ENCODE results near the gene HES6. TPM values are rescaled to one million over a fixed set of nuclear protein-coding genes. Genes with fewer than 3 reads are reported as not detected.

The HES6 gene
- total RNA-seq, 2 donors from 2014 or later, result 5.7 to 11.3 TPM

DNA sequence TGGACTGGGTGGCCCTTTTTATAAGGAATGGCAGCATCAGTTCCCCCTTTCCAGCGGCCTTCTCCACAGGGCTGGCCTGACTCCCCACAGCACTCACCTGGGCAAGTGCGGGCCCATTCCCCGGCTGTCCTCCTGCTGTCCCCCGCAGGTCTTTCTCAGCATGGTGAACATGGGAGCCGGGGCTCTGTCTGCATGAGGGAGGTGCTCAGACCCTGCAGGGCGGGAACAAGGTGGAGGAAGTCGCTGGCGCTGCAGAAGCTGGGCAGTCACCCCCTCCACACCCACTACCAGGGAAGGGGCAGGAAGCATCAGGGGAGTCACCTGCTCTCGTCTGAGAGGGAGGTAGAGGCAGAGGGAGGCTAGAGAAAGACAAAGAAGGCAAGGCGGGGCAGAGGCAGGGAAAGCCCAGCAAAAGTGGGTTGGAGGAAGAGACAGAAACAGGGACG is 12.2 kb downstream of the HES6 start:
- Mint-ChIP-seq H3K4me3 (no peak overlapping the region), H3K4me1 (ENCODE audit: low read depth in 2 of 2) (peaks cover 17 to 23% of the 10 kb centered on the region in 2 donors), H3K9me3 (no peaks in the 10 kb centered on the region), H3K27ac (no peak overlapping the region), H3K36me3 (no peaks in the 10 kb centered on the region), H3K27me3 (no peaks in the 10 kb centered on the region)
- ATAC-seq, result no peak
- no peak for DNase-seq (ENCODE audit: low spot score)

DNA sequence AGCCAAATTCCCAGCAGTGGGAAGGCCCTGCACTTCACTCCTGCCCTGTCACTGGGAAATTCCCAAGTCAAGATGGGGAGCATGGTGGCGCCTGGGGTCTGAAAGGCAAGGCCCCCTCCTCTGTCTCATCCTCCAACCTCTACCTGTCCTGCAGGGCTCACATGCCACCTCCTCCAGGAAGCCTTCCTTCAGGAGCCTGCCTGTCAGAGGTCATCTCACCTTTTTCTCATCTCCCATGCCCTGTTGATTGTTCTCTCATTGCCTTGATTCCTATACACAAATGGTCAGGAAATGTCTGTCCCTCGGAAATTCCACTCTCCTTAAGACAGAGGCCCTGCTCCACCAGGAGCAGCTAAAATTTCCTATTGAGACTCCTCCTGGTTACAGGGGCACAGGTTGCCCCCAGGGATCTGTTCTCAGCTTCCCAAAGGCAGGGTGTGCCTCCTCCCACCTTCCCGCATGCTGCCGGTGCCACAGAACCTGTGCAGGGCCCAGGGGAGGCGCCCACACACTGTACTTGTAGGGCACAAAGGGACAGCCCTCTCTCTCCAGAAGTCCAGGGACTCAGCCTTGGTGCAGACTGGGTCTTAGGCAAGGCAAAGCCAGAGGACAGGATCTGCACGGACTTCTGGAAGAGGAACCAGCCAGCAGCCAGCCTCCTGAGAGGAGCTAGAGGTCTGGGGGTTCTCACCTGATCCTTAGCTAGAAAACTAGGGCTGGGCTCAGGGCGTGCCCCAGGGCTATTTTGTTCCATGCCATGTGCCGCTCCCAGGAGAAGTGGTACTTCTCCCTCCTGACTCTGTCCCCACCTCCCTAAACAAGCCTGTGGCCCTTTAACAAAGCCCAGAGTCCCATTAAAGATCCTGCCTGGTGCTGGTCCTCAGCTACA is 12.9 kb downstream of the HES6 start:
- H3K4me1 Mint-ChIP-seq (ENCODE audit: low read depth in 2 of 2), result peaks cover 14 to 20% of the 10 kb centered on the region in 2 donors
- no peaks in the 10 kb centered on the region for H3K27me3 Mint-ChIP-seq
- DNase-seq (ENCODE audit: low spot score), result no peak
- H3K27ac Mint-ChIP-seq, result peak overlapping the region in 1 of 2 donors; percentile 11
- no peak overlapping the region for H3K4me3 Mint-ChIP-seq
- no peak for ATAC-seq
- no peaks in the 10 kb centered on the region for H3K36me3 Mint-ChIP-seq
- H3K9me3 Mint-ChIP-seq, result no peaks in the 10 kb centered on the region

DNA sequence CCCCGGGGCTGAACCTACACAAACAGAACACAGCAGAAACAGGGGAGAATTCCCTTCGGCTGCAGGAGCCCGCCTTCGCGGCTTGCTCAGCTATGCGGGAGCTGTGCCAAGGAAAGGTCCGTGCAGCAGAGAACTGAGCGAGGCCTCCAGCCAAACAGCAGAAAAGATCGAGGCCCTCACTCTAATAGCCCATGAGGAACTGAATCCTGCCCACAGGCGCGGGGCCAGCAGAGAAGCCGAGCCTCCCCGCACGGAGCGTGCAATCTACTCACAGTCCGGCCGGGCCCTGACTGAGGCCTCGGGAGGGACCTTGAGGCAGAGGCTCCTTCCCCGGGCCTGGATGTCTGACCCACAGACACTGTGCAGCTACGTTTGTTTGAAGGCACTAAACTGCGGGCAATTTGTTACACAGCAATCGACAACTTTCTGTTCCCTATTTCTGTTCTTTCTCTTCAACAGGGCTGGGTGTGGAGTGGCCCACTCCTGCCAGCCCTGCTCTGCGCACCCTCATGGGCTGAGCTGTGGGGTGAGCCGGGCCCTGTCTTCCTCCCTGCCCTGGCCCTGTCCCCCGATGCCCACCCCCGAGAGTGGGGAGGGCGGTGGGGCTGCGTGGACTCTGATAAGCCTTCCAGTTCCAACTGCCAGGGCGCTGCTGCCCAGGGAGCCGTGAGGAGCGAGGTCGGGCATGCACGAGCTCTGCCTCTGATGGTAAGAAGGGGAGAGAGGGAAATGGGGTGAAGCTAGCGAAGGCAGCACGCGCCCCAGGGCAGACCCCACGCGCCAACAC is 13.7 kb downstream of the HES6 start:
- H3K9me3 Mint-ChIP-seq, result no peaks in the 10 kb centered on the region
- peak in 1 of 2 donors; percentile 28 for ATAC-seq
- H3K4me1 Mint-ChIP-seq (ENCODE audit: low read depth in 2 of 2), result peaks cover 7 to 13% of the 10 kb centered on the region in 2 donors
- H3K4me3 Mint-ChIP-seq, result no peak overlapping the region
- no peak for DNase-seq (ENCODE audit: low spot score)
- H3K27ac Mint-ChIP-seq, result no peak overlapping the region
- no peaks in the 10 kb centered on the region for H3K36me3 Mint-ChIP-seq
- no peaks in the 10 kb centered on the region for H3K27me3 Mint-ChIP-seq

DNA sequence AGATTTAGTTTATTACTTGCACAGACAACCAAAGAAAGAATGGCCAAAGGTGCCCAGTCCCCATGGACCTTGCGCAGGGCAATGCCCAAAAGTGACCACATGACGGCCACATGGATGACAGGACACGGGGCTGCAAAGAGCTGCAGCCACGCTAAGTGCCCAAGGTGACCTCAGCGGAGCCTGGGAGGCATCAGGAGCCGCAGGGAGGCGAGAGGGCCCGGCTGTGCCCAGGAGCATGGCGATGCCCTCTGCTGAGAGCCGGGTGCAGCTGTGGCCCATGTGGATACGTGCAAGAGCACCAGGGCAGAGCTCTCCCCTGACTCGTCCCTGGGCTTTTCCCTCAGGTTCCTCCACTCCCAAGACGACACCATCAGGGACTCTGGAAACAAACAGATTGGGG is 14.7 kb downstream of the HES6 start:
- Mint-ChIP-seq H3K27me3 (no peaks in the 10 kb centered on the region), H3K4me3 (no peak overlapping the region), H3K9me3 (no peaks in the 10 kb centered on the region), H3K27ac (no peak overlapping the region), H3K36me3 (no peaks in the 10 kb centered on the region), H3K4me1 (ENCODE audit: low read depth in 2 of 2) (peaks cover under 1 to 7% of the 10 kb centered on the region in 2 donors)
- ATAC-seq, result no peak
- DNase-seq (ENCODE audit: low spot score), result no peak

DNA sequence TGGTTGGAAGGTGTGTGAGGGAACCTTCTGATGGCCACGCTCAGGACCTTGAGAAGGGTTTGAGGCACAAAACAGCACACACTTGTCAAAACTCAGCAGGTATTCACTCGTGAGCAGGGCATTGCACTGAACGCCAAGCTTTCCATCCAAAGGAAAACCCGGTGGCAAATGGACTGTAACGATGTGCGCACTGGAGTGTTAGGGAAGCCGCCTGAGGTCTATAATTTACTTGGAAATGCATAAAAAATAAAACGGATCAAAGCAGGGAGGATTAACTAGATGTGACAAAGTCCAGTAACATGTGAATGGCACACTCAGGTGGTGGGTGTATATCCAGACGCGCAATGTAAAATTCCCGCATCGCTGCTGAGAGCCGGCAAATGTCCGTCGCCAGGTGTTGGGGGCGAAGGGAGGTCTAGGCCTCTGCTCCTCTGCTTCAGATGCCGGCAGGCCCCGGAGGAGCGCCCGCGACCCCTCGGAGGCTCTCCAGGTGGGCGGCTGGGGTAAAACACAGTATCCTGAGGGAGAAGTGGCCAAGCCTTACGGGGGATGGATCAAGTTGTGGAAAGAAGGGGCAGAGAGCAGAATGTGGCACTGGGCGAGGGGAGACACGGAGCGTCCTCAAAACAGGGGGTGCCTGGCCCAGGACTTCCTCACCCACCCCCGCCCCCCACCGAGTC is 15.3 kb downstream of the HES6 start:
- no peaks in the 10 kb centered on the region for H3K27me3 Mint-ChIP-seq
- DNase-seq (ENCODE audit: low spot score) (no peak), ATAC-seq (no peak)
- no peak overlapping the region for H3K27ac Mint-ChIP-seq
- peaks cover 0 to 7% of the 10 kb centered on the region in 2 donors for H3K4me1 Mint-ChIP-seq (ENCODE audit: low read depth in 2 of 2)
- no peak overlapping the region for H3K4me3 Mint-ChIP-seq
- no peaks in the 10 kb centered on the region for H3K9me3 Mint-ChIP-seq
- no peaks in the 10 kb centered on the region for H3K36me3 Mint-ChIP-seq

DNA sequence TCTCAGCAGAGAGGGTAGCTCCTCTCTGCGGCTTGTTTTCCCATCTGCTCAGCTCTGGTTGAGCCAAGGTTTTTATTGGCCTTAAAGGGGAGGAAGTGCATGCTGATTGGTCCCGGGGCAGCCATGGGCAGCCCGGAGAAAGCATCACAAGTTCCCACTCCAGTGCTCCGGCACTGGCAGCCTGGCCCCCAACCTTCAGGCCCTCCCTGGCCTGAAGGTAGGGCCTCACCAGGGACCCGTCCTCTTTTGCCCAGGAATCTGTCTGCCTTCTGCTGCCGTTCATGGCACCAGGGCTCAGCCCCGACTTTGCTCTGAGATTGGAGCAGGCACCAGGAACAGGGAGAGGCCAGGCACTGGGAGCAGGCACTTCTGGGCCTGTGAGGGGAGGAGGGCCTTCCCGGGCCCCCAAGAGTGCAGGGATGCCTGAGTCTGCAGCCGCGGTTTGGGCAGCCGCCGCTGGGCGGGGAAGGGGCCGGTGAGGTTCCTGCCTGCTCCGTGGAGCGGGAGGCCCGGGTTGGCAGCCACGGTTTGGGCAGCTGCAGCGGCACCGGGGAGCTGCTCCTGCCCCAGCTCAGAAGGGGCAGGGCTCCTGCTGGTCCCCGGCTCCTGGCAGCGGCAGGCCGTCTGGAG is 18.8 kb downstream of the HES6 start:
- no peaks in the 10 kb centered on the region for H3K9me3 Mint-ChIP-seq
- peak in 1 of 2 donors; percentile 24 for ATAC-seq
- no peak for DNase-seq (ENCODE audit: low spot score)
- H3K27ac Mint-ChIP-seq, result no peak overlapping the region
- H3K4me3 Mint-ChIP-seq, result no peak overlapping the region
- no peaks in the 10 kb centered on the region for H3K27me3 Mint-ChIP-seq
- H3K36me3 Mint-ChIP-seq, result no peaks in the 10 kb centered on the region
- H3K4me1 Mint-ChIP-seq (ENCODE audit: low read depth in 2 of 2), result peaks cover 0 to 3% of the 10 kb centered on the region in 2 donors

DNA sequence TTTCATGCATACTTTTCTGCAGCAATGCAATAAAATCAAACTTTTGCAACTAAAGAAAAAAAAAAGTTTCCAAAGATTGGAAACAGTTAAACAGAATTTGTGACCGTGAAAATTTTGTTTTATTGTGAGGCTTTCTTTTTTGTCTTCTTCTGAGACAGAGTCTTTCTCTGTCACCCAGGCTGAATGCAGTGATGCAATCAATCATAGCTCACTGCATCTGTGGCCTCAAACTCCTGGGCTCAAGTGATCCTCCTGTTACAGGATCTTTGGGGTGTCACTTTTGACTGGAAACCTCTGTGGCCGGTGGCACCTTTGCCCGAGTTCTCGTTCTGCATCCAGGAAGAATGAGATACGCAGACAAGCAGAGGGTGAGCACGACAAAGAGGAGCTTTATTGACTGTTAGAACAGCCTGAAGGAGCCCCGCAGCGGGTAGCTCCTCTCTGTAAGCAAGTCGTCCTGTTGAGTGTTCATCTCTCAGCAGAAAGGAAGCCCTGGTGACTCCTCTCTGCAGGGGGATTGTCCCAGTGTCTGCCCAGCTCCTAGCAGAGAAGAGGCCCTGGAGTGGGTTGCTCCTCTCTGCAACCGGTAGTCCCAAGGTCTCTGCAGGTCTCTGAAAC is 19.5 kb downstream of the HES6 start:
- no peaks in the 10 kb centered on the region for H3K36me3 Mint-ChIP-seq
- H3K9me3 Mint-ChIP-seq, result no peaks in the 10 kb centered on the region
- H3K4me3 Mint-ChIP-seq, result no peak overlapping the region
- DNase-seq (ENCODE audit: low spot score) (no peak), ATAC-seq (no peak)
- H3K27ac Mint-ChIP-seq, result no peak overlapping the region
- no peaks in the 10 kb centered on the region for H3K27me3 Mint-ChIP-seq
- peaks cover 0 to under 1% of the 10 kb centered on the region in 2 donors for H3K4me1 Mint-ChIP-seq (ENCODE audit: low read depth in 2 of 2)

DNA sequence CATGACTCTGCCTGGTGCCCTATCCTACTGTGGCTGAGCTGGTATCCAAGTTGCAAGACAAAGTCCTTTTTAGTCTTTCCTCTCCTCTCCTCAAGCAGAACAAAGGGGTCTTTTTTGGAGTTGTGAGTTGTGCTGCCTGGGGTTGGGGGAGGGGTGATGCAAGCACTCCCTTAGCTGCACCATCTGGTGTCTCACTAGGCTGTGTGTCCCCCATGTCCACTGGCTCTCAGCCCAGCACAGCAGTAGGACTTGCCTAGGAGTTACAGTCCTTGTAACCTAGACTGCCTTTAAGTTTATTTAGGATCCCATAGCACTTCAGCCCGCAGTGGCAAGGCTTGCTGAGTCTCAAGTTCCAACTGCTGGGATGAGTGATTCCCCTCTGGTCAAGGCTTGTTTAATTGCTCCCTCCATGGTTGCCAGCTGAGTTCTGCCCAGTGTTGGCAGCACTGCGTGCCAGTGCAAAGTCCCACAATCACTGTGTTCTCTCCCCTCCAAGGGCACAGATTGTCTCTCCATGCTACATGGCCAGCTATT is 23.1 kb downstream of the HES6 start:
- ATAC-seq (no peak), DNase-seq (ENCODE audit: low spot score) (no peak)
- Mint-ChIP-seq H3K27ac (no peak overlapping the region), H3K9me3 (no peaks in the 10 kb centered on the region), H3K27me3 (peaks cover 8 to 16% of the 10 kb centered on the region in 2 donors), H3K36me3 (no peaks in the 10 kb centered on the region), H3K4me3 (no peak overlapping the region), H3K4me1 (ENCODE audit: low read depth in 2 of 2) (no peaks in the 10 kb centered on the region)

DNA sequence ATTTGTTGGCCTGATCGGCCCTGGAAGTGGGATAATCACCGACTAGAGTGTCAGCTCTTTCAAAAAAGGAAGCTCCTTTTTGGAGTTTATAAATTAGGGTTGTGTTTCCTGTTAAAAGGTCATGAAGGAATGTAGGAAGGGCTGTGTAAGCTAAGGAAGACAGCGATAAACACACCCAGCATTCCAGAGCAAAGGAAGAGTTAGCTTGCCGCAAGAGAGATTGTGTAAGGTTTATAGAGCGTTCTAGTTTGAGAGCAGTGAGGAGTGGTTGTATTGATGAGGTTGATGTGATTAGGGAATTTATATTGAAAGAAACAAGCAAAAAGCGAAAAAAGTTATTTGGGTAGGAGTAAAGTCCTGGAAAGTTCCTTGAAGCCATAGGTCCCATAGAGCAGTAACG is 32.8 kb downstream of the HES6 start:
- no peak overlapping the region for H3K4me3 Mint-ChIP-seq
- DNase-seq (ENCODE audit: low spot score) (no peak), ATAC-seq (no peak)
- H3K36me3 Mint-ChIP-seq, result peaks cover 5% of the 10 kb centered on the region
- no peak overlapping the region for H3K27ac Mint-ChIP-seq
- no peaks in the 10 kb centered on the region for H3K9me3 Mint-ChIP-seq
- H3K4me1 Mint-ChIP-seq (ENCODE audit: low read depth in 2 of 2), result peaks cover 15 to 20% of the 10 kb centered on the region in 2 donors
- peaks cover 0 to 2% of the 10 kb centered on the region in 2 donors for H3K27me3 Mint-ChIP-seq

DNA sequence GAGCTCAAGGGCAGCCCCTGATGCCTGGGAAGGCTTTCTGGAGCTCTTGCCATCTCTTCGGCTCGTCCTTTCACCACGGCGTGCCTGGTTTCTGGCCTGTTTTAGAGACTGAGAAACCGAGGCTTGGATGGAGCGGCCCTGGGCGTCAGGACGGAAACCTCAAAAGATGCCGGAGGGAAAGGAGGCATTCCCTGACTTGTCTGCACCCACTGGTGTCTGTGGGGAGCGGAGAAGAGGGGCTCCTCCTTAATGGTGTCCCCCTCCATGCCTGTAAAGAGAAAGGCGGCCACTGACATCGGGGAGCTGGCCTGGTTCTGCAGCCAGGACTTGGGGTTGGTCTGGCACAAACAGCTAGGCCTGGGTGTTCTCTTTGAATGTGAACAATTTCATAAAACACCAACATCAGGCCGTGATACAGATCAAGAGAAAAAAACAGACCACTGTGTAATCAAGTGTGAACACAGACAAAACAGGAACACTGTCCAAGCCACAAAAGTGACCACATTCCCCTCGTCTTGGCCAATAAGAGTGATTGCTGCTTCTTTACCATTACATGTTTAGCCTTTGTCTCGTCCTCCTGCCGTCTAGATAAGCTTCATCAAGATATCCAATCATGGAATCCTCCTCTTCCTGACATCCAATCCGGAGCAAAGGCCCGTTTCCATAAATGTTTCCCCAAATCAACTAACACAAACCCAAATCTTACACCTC is 35.7 kb downstream of the HES6 start:
- H3K4me1 Mint-ChIP-seq (ENCODE audit: low read depth in 2 of 2), result peaks cover 33 to 47% of the 10 kb centered on the region in 2 donors
- H3K36me3 Mint-ChIP-seq, result peaks cover 5% of the 10 kb centered on the region
- DNase-seq (ENCODE audit: low spot score) (no peak), ATAC-seq (no peak)
- peak overlapping the region; percentile 76 to 77 for H3K27ac Mint-ChIP-seq
- no peaks in the 10 kb centered on the region for H3K9me3 Mint-ChIP-seq
- no peaks in the 10 kb centered on the region for H3K27me3 Mint-ChIP-seq
- peak overlapping the region; percentile 78 for H3K4me3 Mint-ChIP-seq

DNA sequence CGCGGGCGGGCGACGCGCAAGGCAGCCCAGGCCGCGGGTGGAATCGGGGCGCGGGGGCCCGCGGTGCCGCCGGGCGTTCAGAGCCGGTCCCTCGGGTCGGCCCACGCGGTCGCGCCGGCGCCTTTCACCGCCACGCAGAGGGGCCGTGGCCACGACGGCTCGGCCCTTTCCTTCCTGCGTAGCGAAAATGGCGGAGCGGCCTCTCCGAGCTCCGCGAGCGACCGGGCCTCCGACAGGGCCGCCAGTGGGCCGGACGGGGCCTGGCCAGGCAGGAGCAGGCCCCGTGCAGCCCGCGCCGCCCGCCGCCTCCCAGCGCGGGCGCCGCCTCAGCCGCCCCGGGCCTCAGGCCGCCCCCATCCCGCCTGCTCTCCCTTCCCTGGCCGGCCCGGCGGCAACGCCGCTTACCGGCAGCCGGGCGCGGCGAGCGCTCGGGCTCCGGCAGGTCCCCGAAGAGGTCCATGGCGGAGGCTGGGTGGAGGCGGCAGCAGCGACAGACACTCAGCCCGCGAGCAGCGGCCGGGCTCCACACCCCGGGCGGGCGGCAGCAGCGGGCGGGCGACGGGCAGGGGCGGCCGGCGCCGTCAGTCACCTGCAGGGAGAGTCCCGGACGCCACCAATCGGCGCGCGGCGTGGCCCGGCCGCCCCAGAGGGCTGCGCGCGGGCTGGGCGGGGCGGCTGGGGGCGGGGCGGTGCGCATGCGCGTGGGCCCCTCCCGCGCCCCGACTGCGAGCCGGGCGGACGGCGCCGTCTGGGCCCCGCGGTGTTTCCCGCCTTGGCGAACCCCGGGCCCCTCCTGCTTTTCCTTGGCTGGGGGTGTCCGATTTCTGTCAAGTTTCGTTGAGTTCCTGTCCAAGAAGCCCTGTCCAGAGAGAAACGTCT is 36.5 kb downstream of the HES6 start, which contains the start of gene ILKAP:
Gene ILKAP (minus strand): TSS at position 602 of the 879 bp plus-strand sequence. CDS start 142 bp downstream, at position 460.
- ATAC-seq, result peak; percentile 98 to 99
- H3K36me3 Mint-ChIP-seq, result peaks cover 5% of the 10 kb centered on the region
- H3K27me3 Mint-ChIP-seq, result no peaks in the 10 kb centered on the region
- no peaks in the 10 kb centered on the region for H3K9me3 Mint-ChIP-seq
- peak within 1 kb of the TSS; percentile 81 to 95 for H3K27ac Mint-ChIP-seq
- H3K4me1 Mint-ChIP-seq (ENCODE audit: low read depth in 2 of 2), result peaks cover 38 to 52% of the 10 kb centered on the region in 2 donors
- H3K4me3 Mint-ChIP-seq, result peak within 1 kb of the TSS; percentile 96
- DNase-seq (ENCODE audit: low spot score), result peak; percentile 93

Data from natural killer cell treated with Interleukin-12 subunit alpha and Interleukin-12 subunit beta and Interleukin-15 and Interleukin-18, amount 100 ng/mL, for 72 hours (primary cell).